Thyroid gland (tissue), 4 donors: ENCODE results near the gene SCP2D1.

Experiments
- CTCF ChIP-seq, 6 experiments: fragments of 200-600 bp in 3 of 6; fragments of 450-650 bp in 3 of 6; sonication (generic) in 3 of 6; IDR thresholded peaks; one replicate each; pipeline ENCODE4 v1.5.1; 2016 to 2019; ENCODE audit warnings: antibody characterized with exemption in 6 of 6, mild to moderate bottlenecking in 2 of 6, inconsistent platforms in 1 of 6, moderate library complexity in 1 of 6
- POLR2A ChIP-seq, 2 donors: fragments of 450-650 bp; IDR thresholded peaks; one replicate each; pipeline ENCODE4 v1.6.1; 2017; ENCODE audit warnings: antibody characterized with exemption in 2 of 2, mild to moderate bottlenecking in 2 of 2, moderate library complexity in 1 of 2

- TF ChIP-seq CTCF (IDR thresholded peaks at IDR 0.05) (no peak), POLR2A (IDR thresholded peaks at IDR 0.05) (no peak)
Observed at GRCh38 chr20:18855882-18856281, 42.3 kb downstream of the SCP2D1 start.
